Calu3 (cell line): Measurements from ENCODE around the gene VTA1. TPM values are rescaled to one million over a fixed set of nuclear protein-coding genes. Genes with fewer than 3 reads are reported as not detected.

Experiments
- BruUV-seq: library from RNA; stranded (reverse); fragments of 400-500 nt; replicated peaks from 2 replicates; lab custom pipeline; 2021; lab: Mats Ljungman, UMichigan
- CTCF ChIA-PET: fragments of 300-600 bp; sonication (Branson Sonifier 250); formaldehyde crosslinking; loops from one replicate; lab custom pipeline; 2022; ENCODE audit warnings: antibody characterized with exemption; lab: Charles Lee
- DNase-seq: peaks from one replicate; pipeline ENCODE4 v3.0.0; 2022
- H3K27ac Mint-ChIP-seq: one replicate; pipeline ENCODE4 v1.8.0; 2022; ENCODE audit warnings: mixed read lengths; ENCODE audit not compliant: unreplicated experiment
- H3K27me3 Mint-ChIP-seq: one replicate; pipeline ENCODE4 v1.8.0; 2022; ENCODE audit warnings: mixed read lengths; ENCODE audit not compliant: unreplicated experiment
- H3K36me3 Mint-ChIP-seq: one replicate; pipeline ENCODE4 v1.8.0; 2022; ENCODE audit warnings: mild to moderate bottlenecking, moderate library complexity, mixed read lengths; ENCODE audit not compliant: insufficient read depth, unreplicated experiment
- H3K4me1 Mint-ChIP-seq: one replicate; pipeline ENCODE4 v1.8.0; 2022; ENCODE audit warnings: mild to moderate bottlenecking, low read depth, mixed read lengths; ENCODE audit not compliant: unreplicated experiment
- H3K4me3 Mint-ChIP-seq: one replicate; pipeline ENCODE4 v1.8.0; 2022; ENCODE audit warnings: mild to moderate bottlenecking, low read depth, moderate library complexity, mixed read lengths; ENCODE audit not compliant: unreplicated experiment
- H3K9me3 Mint-ChIP-seq: one replicate; pipeline ENCODE4 v1.8.0; 2022; ENCODE audit warnings: low read depth, mixed read lengths; ENCODE audit not compliant: unreplicated experiment
- CTCF ChIP-seq: fragments of 200-600 bp; IDR thresholded peaks from one replicate; pipeline ENCODE4 v1.8.0; 2022; ENCODE audit warnings: antibody characterized with exemption; ENCODE audit not compliant: unreplicated experiment
- intact Hi-C: fragments of 100-400 bp; cut with micrococcal nuclease; formaldehyde crosslinking; loops from one replicate; pipeline ENCODE4 v1.10.0; 2022; ENCODE audit not compliant: unreplicated experiment
- total RNA-seq: library from RNA; stranded (reverse); gene quantifications from 2 replicates; pipeline ENCODE4 v1.2.3, GENCODE V29; 2022

The VTA1 gene
- total RNA-seq, 1 experiment from 2014 or later, result 35.5 TPM

- BruUV-seq, result no TSS peak
- intact Hi-C loops, result no loop called here
- CTCF ChIA-PET, result no interaction called here
These were observed 28.7 kb upstream of the VTA1 start for GRCh38 chr6:142118328-142118727.

GRCh38 chr6:142118925-142119324, 28.1 kb upstream of the VTA1 start:
- intact Hi-C loops, result no loop called here
- TF ChIP-seq CTCF, result no peak
- CTCF ChIA-PET, result no interaction called here
- Mint-ChIP-seq H3K27me3 (no peaks in the 10 kb centered on the region), H3K9me3 (no peaks in the 10 kb centered on the region), H3K4me1 (no peaks in the 10 kb centered on the region), H3K4me3 (no peak overlapping the region), H3K36me3 (no peaks in the 10 kb centered on the region), H3K27ac (no peak overlapping the region)
- DNase-seq, result no peak
- BruUV-seq, result no TSS peak

More at GRCh38 chr6:142118328-142118727, 28.7 kb upstream of the VTA1 start:
- no peak for DNase-seq
- no peak overlapping the region for H3K4me3 Mint-ChIP-seq
- no peaks in the 10 kb centered on the region for H3K4me1 Mint-ChIP-seq
- no peak overlapping the region for H3K27ac Mint-ChIP-seq
- H3K36me3 Mint-ChIP-seq, result no peaks in the 10 kb centered on the region
- H3K9me3 Mint-ChIP-seq, result no peaks in the 10 kb centered on the region
- H3K27me3 Mint-ChIP-seq, result no peaks in the 10 kb centered on the region
- no peak for TF ChIP-seq CTCF

GRCh38 chr6:142121342-142121741, 25.7 kb upstream of the VTA1 start:
- CTCF ChIA-PET, result interaction anchor here (0.6 kb wide), 1 partner anchor 763 kb away, joined by 3 read pairs; no protein-coding TSS in a partner anchor
- Mint-ChIP-seq H3K4me3 (no peak overlapping the region), H3K27me3 (no peaks in the 10 kb centered on the region), H3K27ac (no peak overlapping the region), H3K9me3 (no peaks in the 10 kb centered on the region), H3K4me1 (no peaks in the 10 kb centered on the region), H3K36me3 (no peaks in the 10 kb centered on the region)
- no peak for TF ChIP-seq CTCF
- intact Hi-C loops, result no loop called here
- no TSS peak for BruUV-seq
- no peak for DNase-seq

GRCh38 chr6:142130814-142131213, 16.2 kb upstream of the VTA1 start:
- no peaks in the 10 kb centered on the region for H3K9me3 Mint-ChIP-seq
- no peaks in the 10 kb centered on the region for H3K36me3 Mint-ChIP-seq
- no peak for TF ChIP-seq CTCF
- CTCF ChIA-PET, result interaction anchor here (0.6 kb wide), 1 partner anchor 453 kb away, joined by 3 read pairs; no protein-coding TSS in a partner anchor
- no peak overlapping the region for H3K4me3 Mint-ChIP-seq
- no peak overlapping the region for H3K27ac Mint-ChIP-seq
- no peaks in the 10 kb centered on the region for H3K27me3 Mint-ChIP-seq
- no peaks in the 10 kb centered on the region for H3K4me1 Mint-ChIP-seq
- intact Hi-C loops, result no loop called here
- BruUV-seq, result no TSS peak
- no peak for DNase-seq
